ENCODE results near the gene PARG.
"Not testable (repeated sequence)": the region's sequence is repeated elsewhere in the genome, so short reads cannot be mapped to it uniquely, and the experiment has no call there.

GRCh38 chr10:49931276-49931675 lies 10.6 kb downstream of the PARG start:
- not testable (repeated sequence) for TF ChIP-seq CTCF (IDR thresholded peaks at IDR 0.05; ENCODE audit: low read depth, low read length); POLR2A (IDR thresholded peaks at IDR 0.05; ENCODE audit: extremely low read depth, insufficient read length)
